ENCODE results near the gene GRM8. TPM values are rescaled to one million over a fixed set of nuclear protein-coding genes. Genes with fewer than 3 reads are reported as not detected.

The GRM8 gene
- total RNA-seq, 3 donors from 2014 or later: not detected

GRCh38 chr7:127153315-127153714 lies 99.4 kb downstream of the GRM8 start:
- Histone ChIP-seq H3K4me1 (no peaks in the 10 kb centered on the region), H3K4me3 (no peak overlapping the region), H3K36me3 (no peaks in the 10 kb centered on the region), H3K27ac (no peak overlapping the region), H3K27me3 (no peaks in the 10 kb centered on the region), H3K9me3 (no peaks in the 10 kb centered on the region)
- TF ChIP-seq CTCF (IDR thresholded peaks at IDR 0.05): no peak
- TF ChIP-seq POLR2AphosphoS5 (IDR thresholded peaks at IDR 0.05): no peak
- TF ChIP-seq POLR2A (IDR thresholded peaks at IDR 0.05): no peak
- intact Hi-C loops (cut with DNase I; ENCODE audit: low total_unique reads): loop anchor here (5.0 kb wide), 1 partner anchor 119 kb away; no protein-coding TSS in a partner anchor
- DNase-seq (ENCODE audit: low spot score in 2 of 2): no peak

- H3K36me3 ChIP-seq: no peaks in the 10 kb centered on the region
- H3K4me3 ChIP-seq: no peak overlapping the region
- intact Hi-C loops (cut with DNase I; ENCODE audit: low total_unique reads): loop anchor here (5.0 kb wide), 1 partner anchor 120 kb away; no protein-coding TSS in a partner anchor
- no peak for DNase-seq (ENCODE audit: low spot score in 2 of 2)
- H3K27ac ChIP-seq: no peak overlapping the region
- TF ChIP-seq POLR2AphosphoS5 (IDR thresholded peaks at IDR 0.05) (no peak), CTCF (IDR thresholded peaks at IDR 0.05) (no peak), POLR2A (IDR thresholded peaks at IDR 0.05) (no peak)
- H3K9me3 ChIP-seq: no peaks in the 10 kb centered on the region
- no peaks in the 10 kb centered on the region for H3K27me3 ChIP-seq
- no peaks in the 10 kb centered on the region for H3K4me1 ChIP-seq
Observed at GRCh38 chr7:127152423-127152822, 100.3 kb downstream of the GRM8 start.

- Histone ChIP-seq H3K4me1 (no peaks in the 10 kb centered on the region), H3K27me3 (no peaks in the 10 kb centered on the region), H3K36me3 (no peaks in the 10 kb centered on the region), H3K9me3 (no peaks in the 10 kb centered on the region), H3K27ac (no peak overlapping the region), H3K4me3 (no peak overlapping the region)
- no peak for TF ChIP-seq CTCF (IDR thresholded peaks at IDR 0.05)
- TF ChIP-seq POLR2A (IDR thresholded peaks at IDR 0.05): no peak
- no peak for TF ChIP-seq POLR2AphosphoS5 (IDR thresholded peaks at IDR 0.05)
- DNase-seq (ENCODE audit: low spot score in 2 of 2): no peak
- intact Hi-C loops (cut with DNase I; ENCODE audit: low total_unique reads): loop anchor here (5.0 kb wide), 1 partner anchor 121 kb away; no protein-coding TSS in a partner anchor
Observed at GRCh38 chr7:127151379-127151778, 101.4 kb downstream of the GRM8 start.

GRCh38 chr7:127150543-127150942 lies 102.2 kb downstream of the GRM8 start:
- H3K27ac ChIP-seq: no peak overlapping the region
- H3K4me3 ChIP-seq: no peak overlapping the region
- intact Hi-C loops (cut with DNase I; ENCODE audit: low total_unique reads): loop anchor here (5.0 kb wide), 1 partner anchor 122 kb away; no protein-coding TSS in a partner anchor
- no peaks in the 10 kb centered on the region for H3K36me3 ChIP-seq
- no peaks in the 10 kb centered on the region for H3K27me3 ChIP-seq
- H3K9me3 ChIP-seq: no peaks in the 10 kb centered on the region
- TF ChIP-seq POLR2AphosphoS5 (IDR thresholded peaks at IDR 0.05) (no peak), POLR2A (IDR thresholded peaks at IDR 0.05) (no peak), CTCF (IDR thresholded peaks at IDR 0.05) (no peak)
- no peaks in the 10 kb centered on the region for H3K4me1 ChIP-seq
- no peak for DNase-seq (ENCODE audit: low spot score in 2 of 2)

- intact Hi-C loops (cut with DNase I; ENCODE audit: low total_unique reads): no loop called here
- TF ChIP-seq POLR2A (IDR thresholded peaks at IDR 0.05) (no peak), CTCF (IDR thresholded peaks at IDR 0.05) (no peak), POLR2AphosphoS5 (IDR thresholded peaks at IDR 0.05) (no peak)
Observed at GRCh38 chr7:127146746-127147536, 105.8 kb downstream of the GRM8 start.

More at GRCh38 chr7:127146746-127147536, 105.8 kb downstream of the GRM8 start:
- no peak overlapping the region for H3K27ac ChIP-seq
- H3K4me3 ChIP-seq: no peak overlapping the region
- no peaks in the 10 kb centered on the region for H3K9me3 ChIP-seq
- H3K4me1 ChIP-seq: no peaks in the 10 kb centered on the region
- H3K27me3 ChIP-seq: no peaks in the 10 kb centered on the region
- no peaks in the 10 kb centered on the region for H3K36me3 ChIP-seq
- DNase-seq (ENCODE audit: low spot score in 2 of 2): no peak

Data from breast epithelium (tissue), 4 donors.